Panc1 (cell line): ENCODE measurements around the gene NCK2.

Source experiments
- TF ChIP-seq, protein P1 (sequence below): fragments of 450-650 bp; IDR thresholded peaks from 2 replicates; pipeline ENCODE4 v1.5.1; 2017; ENCODE audit warnings: mild to moderate bottlenecking
- TF ChIP-seq, protein P2 (sequence below), 2 experiments: IDR thresholded peaks; 2 replicates each; pipeline ENCODE4 v1.6.1; 2011 to 2012; ENCODE audit warnings: low read depth in 2 of 2, control low read depth in 1 of 2, low read length in 1 of 2, mild to moderate bottlenecking in 1 of 2, moderate library complexity in 1 of 2; ENCODE audit not compliant: insufficient read depth in 1 of 2

DNA sequence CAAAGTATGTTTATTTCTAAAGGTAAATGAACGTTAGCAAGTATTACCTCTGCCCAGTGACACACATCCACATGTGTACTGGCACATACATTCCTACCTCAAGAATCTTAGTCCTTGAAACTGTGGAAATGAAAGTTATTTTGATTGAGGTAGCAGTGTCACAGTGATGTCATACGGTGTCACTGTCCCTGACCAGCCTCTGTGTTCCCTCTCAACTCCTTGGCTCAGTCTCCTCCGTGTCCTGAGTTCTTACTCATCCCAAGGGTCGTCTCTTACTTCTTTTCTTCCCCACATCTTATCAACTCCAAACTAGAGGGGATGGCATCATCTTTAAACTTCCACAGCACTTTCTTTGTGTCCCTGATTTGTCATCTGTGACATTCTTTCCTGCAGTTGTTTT, 3.3 kb downstream of the NCK2 start:
- TF ChIP-seq, protein P1, sequence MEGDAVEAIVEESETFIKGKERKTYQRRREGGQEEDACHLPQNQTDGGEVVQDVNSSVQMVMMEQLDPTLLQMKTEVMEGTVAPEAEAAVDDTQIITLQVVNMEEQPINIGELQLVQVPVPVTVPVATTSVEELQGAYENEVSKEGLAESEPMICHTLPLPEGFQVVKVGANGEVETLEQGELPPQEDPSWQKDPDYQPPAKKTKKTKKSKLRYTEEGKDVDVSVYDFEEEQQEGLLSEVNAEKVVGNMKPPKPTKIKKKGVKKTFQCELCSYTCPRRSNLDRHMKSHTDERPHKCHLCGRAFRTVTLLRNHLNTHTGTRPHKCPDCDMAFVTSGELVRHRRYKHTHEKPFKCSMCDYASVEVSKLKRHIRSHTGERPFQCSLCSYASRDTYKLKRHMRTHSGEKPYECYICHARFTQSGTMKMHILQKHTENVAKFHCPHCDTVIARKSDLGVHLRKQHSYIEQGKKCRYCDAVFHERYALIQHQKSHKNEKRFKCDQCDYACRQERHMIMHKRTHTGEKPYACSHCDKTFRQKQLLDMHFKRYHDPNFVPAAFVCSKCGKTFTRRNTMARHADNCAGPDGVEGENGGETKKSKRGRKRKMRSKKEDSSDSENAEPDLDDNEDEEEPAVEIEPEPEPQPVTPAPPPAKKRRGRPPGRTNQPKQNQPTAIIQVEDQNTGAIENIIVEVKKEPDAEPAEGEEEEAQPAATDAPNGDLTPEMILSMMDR = no peak
- TF ChIP-seq, protein P2, sequence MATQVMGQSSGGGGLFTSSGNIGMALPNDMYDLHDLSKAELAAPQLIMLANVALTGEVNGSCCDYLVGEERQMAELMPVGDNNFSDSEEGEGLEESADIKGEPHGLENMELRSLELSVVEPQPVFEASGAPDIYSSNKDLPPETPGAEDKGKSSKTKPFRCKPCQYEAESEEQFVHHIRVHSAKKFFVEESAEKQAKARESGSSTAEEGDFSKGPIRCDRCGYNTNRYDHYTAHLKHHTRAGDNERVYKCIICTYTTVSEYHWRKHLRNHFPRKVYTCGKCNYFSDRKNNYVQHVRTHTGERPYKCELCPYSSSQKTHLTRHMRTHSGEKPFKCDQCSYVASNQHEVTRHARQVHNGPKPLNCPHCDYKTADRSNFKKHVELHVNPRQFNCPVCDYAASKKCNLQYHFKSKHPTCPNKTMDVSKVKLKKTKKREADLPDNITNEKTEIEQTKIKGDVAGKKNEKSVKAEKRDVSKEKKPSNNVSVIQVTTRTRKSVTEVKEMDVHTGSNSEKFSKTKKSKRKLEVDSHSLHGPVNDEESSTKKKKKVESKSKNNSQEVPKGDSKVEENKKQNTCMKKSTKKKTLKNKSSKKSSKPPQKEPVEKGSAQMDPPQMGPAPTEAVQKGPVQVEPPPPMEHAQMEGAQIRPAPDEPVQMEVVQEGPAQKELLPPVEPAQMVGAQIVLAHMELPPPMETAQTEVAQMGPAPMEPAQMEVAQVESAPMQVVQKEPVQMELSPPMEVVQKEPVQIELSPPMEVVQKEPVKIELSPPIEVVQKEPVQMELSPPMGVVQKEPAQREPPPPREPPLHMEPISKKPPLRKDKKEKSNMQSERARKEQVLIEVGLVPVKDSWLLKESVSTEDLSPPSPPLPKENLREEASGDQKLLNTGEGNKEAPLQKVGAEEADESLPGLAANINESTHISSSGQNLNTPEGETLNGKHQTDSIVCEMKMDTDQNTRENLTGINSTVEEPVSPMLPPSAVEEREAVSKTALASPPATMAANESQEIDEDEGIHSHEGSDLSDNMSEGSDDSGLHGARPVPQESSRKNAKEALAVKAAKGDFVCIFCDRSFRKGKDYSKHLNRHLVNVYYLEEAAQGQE (IDR thresholded peaks at IDR 0.05; ENCODE audit: insufficient read depth in 1 of 2, low read depth in 2 of 2, low read length in 1 of 2) = no peak
